ENCODE measurements around the gene VIPR1.

Gene VIPR1

DNA sequence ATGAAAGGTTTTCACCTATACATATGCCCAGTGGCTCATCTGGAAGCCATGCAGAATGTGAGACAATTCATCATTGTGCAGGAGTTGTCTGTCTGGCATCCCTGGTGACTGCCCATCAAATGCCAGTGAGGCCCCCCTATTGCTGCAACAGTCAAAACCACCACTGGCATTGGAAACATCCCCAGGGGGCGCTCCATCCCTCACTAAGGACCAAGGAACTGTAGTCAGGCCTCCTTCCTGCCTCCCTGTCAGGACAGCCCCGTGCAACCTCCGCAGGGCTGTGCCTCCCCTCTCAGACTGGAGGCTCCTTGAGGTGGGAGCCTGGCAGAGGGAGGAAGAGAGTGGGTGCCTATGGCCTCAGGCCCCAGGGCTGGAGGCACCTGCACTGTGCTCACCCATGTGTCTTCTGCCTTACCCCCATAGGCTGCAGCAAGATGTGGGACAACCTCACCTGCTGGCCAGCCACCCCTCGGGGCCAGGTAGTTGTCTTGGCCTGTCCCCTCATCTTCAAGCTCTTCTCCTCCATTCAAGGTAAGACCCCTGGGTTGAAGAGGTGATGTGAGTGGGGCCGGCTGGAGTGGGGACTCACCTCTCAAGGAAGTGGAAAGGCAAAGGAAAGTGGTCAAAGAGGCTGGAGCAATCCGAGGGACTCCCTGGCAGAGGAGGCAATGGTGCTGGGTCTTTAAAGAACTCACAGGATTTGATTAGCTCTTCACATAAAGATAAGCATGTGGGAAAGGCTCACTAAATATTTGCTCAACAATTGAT, 16.5 kb downstream of the VIPR1 start:
- Histone ChIP-seq H3F3A (ENCODE audit: insufficient read depth) (no peaks in the 10 kb centered on the region), H3K27me3 (ENCODE audit: low read length) (no peaks in the 10 kb centered on the region), H3K9me3 (ENCODE audit: insufficient read depth, low read length) (no peaks in the 10 kb centered on the region), H3K9me2 (replicated peaks; ENCODE audit: insufficient read depth, low read length) (no peaks in the 10 kb centered on the region), H4K20me1 (ENCODE audit: low read depth, low read length) (no peaks in the 10 kb centered on the region), H3K27ac (ENCODE audit: low read depth, low read length) (no peak overlapping the region), H3K36me3 (ENCODE audit: low read length) (no peaks in the 10 kb centered on the region), H3K9ac (ENCODE audit: low read length) (no peak overlapping the region), H3K79me2 (ENCODE audit: insufficient read depth, low read length) (no peaks in the 10 kb centered on the region), H3K4me2 (ENCODE audit: low read depth, low read length, poor library complexity, severe bottlenecking) (no peak overlapping the region), H2AFZ (ENCODE audit: low read depth, low read length, severe bottlenecking) (no peak overlapping the region), H3K4me3 (ENCODE audit: insufficient read depth, low read length, poor library complexity, severe bottlenecking) (no peak overlapping the region)
- TF ChIP-seq, protein P1, sequence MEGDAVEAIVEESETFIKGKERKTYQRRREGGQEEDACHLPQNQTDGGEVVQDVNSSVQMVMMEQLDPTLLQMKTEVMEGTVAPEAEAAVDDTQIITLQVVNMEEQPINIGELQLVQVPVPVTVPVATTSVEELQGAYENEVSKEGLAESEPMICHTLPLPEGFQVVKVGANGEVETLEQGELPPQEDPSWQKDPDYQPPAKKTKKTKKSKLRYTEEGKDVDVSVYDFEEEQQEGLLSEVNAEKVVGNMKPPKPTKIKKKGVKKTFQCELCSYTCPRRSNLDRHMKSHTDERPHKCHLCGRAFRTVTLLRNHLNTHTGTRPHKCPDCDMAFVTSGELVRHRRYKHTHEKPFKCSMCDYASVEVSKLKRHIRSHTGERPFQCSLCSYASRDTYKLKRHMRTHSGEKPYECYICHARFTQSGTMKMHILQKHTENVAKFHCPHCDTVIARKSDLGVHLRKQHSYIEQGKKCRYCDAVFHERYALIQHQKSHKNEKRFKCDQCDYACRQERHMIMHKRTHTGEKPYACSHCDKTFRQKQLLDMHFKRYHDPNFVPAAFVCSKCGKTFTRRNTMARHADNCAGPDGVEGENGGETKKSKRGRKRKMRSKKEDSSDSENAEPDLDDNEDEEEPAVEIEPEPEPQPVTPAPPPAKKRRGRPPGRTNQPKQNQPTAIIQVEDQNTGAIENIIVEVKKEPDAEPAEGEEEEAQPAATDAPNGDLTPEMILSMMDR (IDR thresholded peaks at IDR 0.05; ENCODE audit: insufficient read depth, low read length, poor library complexity, severe bottlenecking) = no peak

- H3K9me3 ChIP-seq (ENCODE audit: insufficient read depth, low read length) = no peaks in the 10 kb centered on the region
- H2AFZ ChIP-seq (ENCODE audit: low read depth, low read length, severe bottlenecking) = no peak overlapping the region
- no peak overlapping the region for H3K27ac ChIP-seq (ENCODE audit: low read depth, low read length)
- no peak overlapping the region for H3K4me2 ChIP-seq (ENCODE audit: low read depth, low read length, poor library complexity, severe bottlenecking)
- H3K9me2 ChIP-seq (replicated peaks; ENCODE audit: insufficient read depth, low read length) = no peaks in the 10 kb centered on the region
- H3K27me3 ChIP-seq (ENCODE audit: low read length) = no peaks in the 10 kb centered on the region
- no peak overlapping the region for H3K9ac ChIP-seq (ENCODE audit: low read length)
- no peak overlapping the region for H3K4me3 ChIP-seq (ENCODE audit: insufficient read depth, low read length, poor library complexity, severe bottlenecking)
- H4K20me1 ChIP-seq (ENCODE audit: low read depth, low read length) = no peaks in the 10 kb centered on the region
- no peaks in the 10 kb centered on the region for H3F3A ChIP-seq (ENCODE audit: insufficient read depth)
- no peaks in the 10 kb centered on the region for H3K79me2 ChIP-seq (ENCODE audit: insufficient read depth, low read length)
- H3K36me3 ChIP-seq (ENCODE audit: low read length) = no peaks in the 10 kb centered on the region
- TF ChIP-seq EZH2phosphoT487 (conservative IDR thresholded peaks at IDR 0.05; ENCODE audit: low read length) = no peak
Measured at GRCh38 chr3:42519568-42519962, 17.1 kb downstream of the VIPR1 start.

DNA sequence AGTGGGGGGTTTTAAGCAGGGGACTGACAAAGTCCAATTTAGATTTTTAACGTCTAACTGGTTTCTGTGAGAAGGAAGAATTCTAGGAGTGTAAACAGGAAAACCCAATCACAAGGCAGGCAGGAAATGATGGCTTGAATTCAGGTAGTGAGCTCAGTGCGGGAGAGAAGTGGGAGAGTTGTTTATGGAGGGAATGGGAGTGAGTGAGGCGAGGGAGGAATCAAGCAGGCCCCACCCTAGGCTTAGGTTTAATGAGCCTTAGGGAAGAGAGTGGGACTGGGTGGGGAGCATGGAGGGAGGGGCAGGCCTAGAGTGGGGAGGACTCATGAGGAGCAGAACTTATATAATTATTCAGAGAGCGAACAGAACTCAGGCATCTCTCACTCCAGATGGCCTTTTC, 17.9 kb downstream of the VIPR1 start:
- no peak overlapping the region for H3K4me2 ChIP-seq (ENCODE audit: low read depth, low read length, poor library complexity, severe bottlenecking)
- H3K9me3 ChIP-seq (ENCODE audit: insufficient read depth, low read length) = no peaks in the 10 kb centered on the region
- no peak overlapping the region for H2AFZ ChIP-seq (ENCODE audit: low read depth, low read length, severe bottlenecking)
- H3K79me2 ChIP-seq (ENCODE audit: insufficient read depth, low read length) = no peaks in the 10 kb centered on the region
- no peaks in the 10 kb centered on the region for H4K20me1 ChIP-seq (ENCODE audit: low read depth, low read length)
- H3K9me2 ChIP-seq (replicated peaks; ENCODE audit: insufficient read depth, low read length) = no peaks in the 10 kb centered on the region
- H3K36me3 ChIP-seq (ENCODE audit: low read length) = no peaks in the 10 kb centered on the region
- no peak for TF ChIP-seq EZH2phosphoT487 (conservative IDR thresholded peaks at IDR 0.05; ENCODE audit: low read length)
- TF ChIP-seq, protein P1 (IDR thresholded peaks at IDR 0.05; ENCODE audit: insufficient read depth, low read length, poor library complexity, severe bottlenecking) = no peak
- no peak overlapping the region for H3K27ac ChIP-seq (ENCODE audit: low read depth, low read length)
- H3F3A ChIP-seq (ENCODE audit: insufficient read depth) = no peaks in the 10 kb centered on the region
- no peak overlapping the region for H3K4me3 ChIP-seq (ENCODE audit: insufficient read depth, low read length, poor library complexity, severe bottlenecking)
- H3K27me3 ChIP-seq (ENCODE audit: low read length) = no peaks in the 10 kb centered on the region
- no peak overlapping the region for H3K9ac ChIP-seq (ENCODE audit: low read length)

- no peaks in the 10 kb centered on the region for H3K9me2 ChIP-seq (replicated peaks; ENCODE audit: insufficient read depth, low read length)
- no peaks in the 10 kb centered on the region for H3K27me3 ChIP-seq (ENCODE audit: low read length)
- no peak overlapping the region for H3K9ac ChIP-seq (ENCODE audit: low read length)
- H2AFZ ChIP-seq (ENCODE audit: low read depth, low read length, severe bottlenecking) = no peak overlapping the region
- H3K4me3 ChIP-seq (ENCODE audit: insufficient read depth, low read length, poor library complexity, severe bottlenecking) = no peak overlapping the region
- H3K79me2 ChIP-seq (ENCODE audit: insufficient read depth, low read length) = no peaks in the 10 kb centered on the region
- TF ChIP-seq EZH2phosphoT487 (conservative IDR thresholded peaks at IDR 0.05; ENCODE audit: low read length) = no peak
- H4K20me1 ChIP-seq (ENCODE audit: low read depth, low read length) = no peaks in the 10 kb centered on the region
- H3K4me2 ChIP-seq (ENCODE audit: low read depth, low read length, poor library complexity, severe bottlenecking) = no peak overlapping the region
- H3K9me3 ChIP-seq (ENCODE audit: insufficient read depth, low read length) = no peaks in the 10 kb centered on the region
- no peaks in the 10 kb centered on the region for H3F3A ChIP-seq (ENCODE audit: insufficient read depth)
- no peaks in the 10 kb centered on the region for H3K36me3 ChIP-seq (ENCODE audit: low read length)
- H3K27ac ChIP-seq (ENCODE audit: low read depth, low read length) = no peak overlapping the region
Measured at GRCh38 chr3:42520906-42521305, 18.5 kb downstream of the VIPR1 start.

Measured in SU-DHL-6 (cell line).